Stimulated activated CD8-positive, alpha-beta memory T cell treated with anti-CD3 and anti-CD28 coated beads, Interleukin-12 subunit alpha, Interleukin-12 subunit beta, amount 100 ng/mL, for 24 hours (primary cell): Measurements from ENCODE around the gene LRRC9.
"Not testable (repeated sequence)": the region's sequence is repeated elsewhere in the genome, so short reads cannot be mapped to it uniquely, and the experiment has no call there.

ENCODE experiments used
- DNase-seq: peaks from one replicate; pipeline ENCODE4 v3.0.0-alpha.2; 2020; ENCODE audit errors: extremely low read depth

The LRRC9 gene

GRCh38 chr14:59957890-59958289 lies 37.9 kb downstream of the LRRC9 start:
- not testable (repeated sequence) for DNase-seq

- DNase-seq = no peak
These were observed 39.7 kb downstream of the LRRC9 start for GRCh38 chr14:59959668-59960067.

- no peak for DNase-seq
These were observed 41.6 kb downstream of the LRRC9 start for GRCh38 chr14:59961518-59962062.

- DNase-seq = no peak
These were observed 44.5 kb downstream of the LRRC9 start for GRCh38 chr14:59964251-59965007.

GRCh38 chr14:59969319-59969718 lies 49.4 kb downstream of the LRRC9 start:
- DNase-seq = no peak

GRCh38 chr14:59981564-59981963 lies 61.6 kb downstream of the LRRC9 start:
- DNase-seq = no peak

- no peak for DNase-seq
These were observed 63.1 kb downstream of the LRRC9 start for GRCh38 chr14:59983048-59983447.

- no peak for DNase-seq
These were observed 66.7 kb downstream of the LRRC9 start for GRCh38 chr14:59986556-59987059.

GRCh38 chr14:59997449-59997848 lies 77.5 kb downstream of the LRRC9 start:
- DNase-seq = no peak

- no peak for DNase-seq
These were observed 78.0 kb downstream of the LRRC9 start for GRCh38 chr14:59997966-59998365.

GRCh38 chr14:59998564-59998963 lies 78.6 kb downstream of the LRRC9 start:
- no peak for DNase-seq

GRCh38 chr14:60002819-60003492 lies 83.0 kb downstream of the LRRC9 start:
- DNase-seq = no peak

GRCh38 chr14:60003991-60004390 lies 84.0 kb downstream of the LRRC9 start:
- no peak for DNase-seq

GRCh38 chr14:60008042-60008441 lies 88.1 kb downstream of the LRRC9 start:
- no peak for DNase-seq

GRCh38 chr14:60010263-60010662 lies 90.3 kb downstream of the LRRC9 start:
- DNase-seq = not testable (repeated sequence)

- DNase-seq = no peak
These were observed 94.5 kb downstream of the LRRC9 start for GRCh38 chr14:60014402-60014801.

GRCh38 chr14:60021619-60022018 lies 101.7 kb downstream of the LRRC9 start:
- no peak for DNase-seq

GRCh38 chr14:60025571-60025970 lies 105.6 kb downstream of the LRRC9 start:
- DNase-seq = no peak

GRCh38 chr14:60035177-60035576 lies 115.2 kb downstream of the LRRC9 start:
- DNase-seq = no peak

- not testable (repeated sequence) for DNase-seq
These were observed 128.0 kb downstream of the LRRC9 start for GRCh38 chr14:60047976-60048375.

GRCh38 chr14:60051721-60052221 lies 131.8 kb downstream of the LRRC9 start:
- no peak for DNase-seq

GRCh38 chr14:60058087-60058486 lies 138.1 kb downstream of the LRRC9 start:
- DNase-seq = no peak

- DNase-seq = no peak
These were observed 141.4 kb downstream of the LRRC9 start for GRCh38 chr14:60061371-60061770.
